HL-60/S4 treated with phorbol 12-myristate 13-acetate at 8.2 ng/mL for 4 days and 3 days (cell line): ENCODE measurements around the gene MVD.

Source experiments
- in situ Hi-C: fragments of 300-500 bp; cut with MboI; formaldehyde crosslinking; loops from 2 replicates; pipeline ENCODE4 v1.15.0; 2022; ENCODE audit warnings: low sequenced_read_pairs

Gene MVD

GRCh38 chr16:88627531-88628411 lies 35.1 kb downstream of the MVD start:
- in situ Hi-C loops, result no loop called here

- in situ Hi-C loops, result no loop called here
These were observed 36.2 kb downstream of the MVD start for GRCh38 chr16:88626646-88627045.

- in situ Hi-C loops, result no loop called here
These were observed 37.8 kb downstream of the MVD start for GRCh38 chr16:88624977-88625576.

DNA sequence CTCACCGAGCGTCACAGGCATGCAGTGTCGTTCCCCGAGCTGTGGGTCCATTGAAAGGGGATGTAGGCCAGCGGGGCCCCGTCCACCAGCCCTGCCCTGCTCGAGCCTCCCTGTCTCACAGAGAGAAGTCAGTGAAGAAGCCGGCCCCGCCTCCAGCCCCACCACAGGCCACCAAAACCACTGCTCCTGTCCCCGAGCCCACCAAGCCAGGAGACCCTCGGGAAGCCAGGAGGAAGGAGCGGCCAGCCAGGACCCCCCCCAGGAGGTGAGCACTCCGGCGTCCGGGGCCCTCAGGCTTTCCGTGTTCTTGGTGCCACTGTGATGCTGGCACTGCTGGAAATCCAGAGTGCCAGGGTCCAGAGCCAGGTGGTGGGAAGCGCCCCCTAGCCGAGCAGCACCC lies 38.4 kb downstream of the MVD start:
- in situ Hi-C loops, result no loop called here

DNA sequence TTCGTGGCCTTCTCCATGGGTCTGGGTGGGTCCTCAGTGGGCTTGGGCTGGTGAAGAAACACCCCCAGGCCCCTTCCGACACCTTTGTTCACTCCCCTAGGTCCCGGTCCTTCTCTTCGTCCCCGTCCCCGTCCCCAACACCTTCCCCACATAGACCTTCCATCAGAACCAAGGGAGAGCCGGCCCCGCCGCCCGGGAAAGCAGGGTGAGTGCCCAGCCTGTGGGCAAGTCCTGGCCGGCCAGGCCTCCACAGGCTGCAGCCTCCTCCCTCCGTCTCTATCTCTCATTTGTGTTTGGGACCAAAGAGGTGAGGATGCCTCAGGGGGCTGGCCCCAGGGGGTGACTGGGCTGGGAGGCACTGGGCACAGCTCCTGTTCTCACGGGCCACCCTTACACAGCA lies 39.0 kb downstream of the MVD start:
- in situ Hi-C loops, result no loop called here

- in situ Hi-C loops, result no loop called here
These were observed 40.0 kb downstream of the MVD start for GRCh38 chr16:88622866-88623265.

GRCh38 chr16:88622125-88622524 lies 40.8 kb downstream of the MVD start:
- in situ Hi-C loops, result no loop called here

- in situ Hi-C loops, result no loop called here
These were observed 42.8 kb downstream of the MVD start for GRCh38 chr16:88619859-88620815.

- in situ Hi-C loops, result no loop called here
These were observed 43.8 kb downstream of the MVD start for GRCh38 chr16:88618956-88619667.

- in situ Hi-C loops, result no loop called here
These were observed 44.5 kb downstream of the MVD start for GRCh38 chr16:88618182-88618955.

DNA sequence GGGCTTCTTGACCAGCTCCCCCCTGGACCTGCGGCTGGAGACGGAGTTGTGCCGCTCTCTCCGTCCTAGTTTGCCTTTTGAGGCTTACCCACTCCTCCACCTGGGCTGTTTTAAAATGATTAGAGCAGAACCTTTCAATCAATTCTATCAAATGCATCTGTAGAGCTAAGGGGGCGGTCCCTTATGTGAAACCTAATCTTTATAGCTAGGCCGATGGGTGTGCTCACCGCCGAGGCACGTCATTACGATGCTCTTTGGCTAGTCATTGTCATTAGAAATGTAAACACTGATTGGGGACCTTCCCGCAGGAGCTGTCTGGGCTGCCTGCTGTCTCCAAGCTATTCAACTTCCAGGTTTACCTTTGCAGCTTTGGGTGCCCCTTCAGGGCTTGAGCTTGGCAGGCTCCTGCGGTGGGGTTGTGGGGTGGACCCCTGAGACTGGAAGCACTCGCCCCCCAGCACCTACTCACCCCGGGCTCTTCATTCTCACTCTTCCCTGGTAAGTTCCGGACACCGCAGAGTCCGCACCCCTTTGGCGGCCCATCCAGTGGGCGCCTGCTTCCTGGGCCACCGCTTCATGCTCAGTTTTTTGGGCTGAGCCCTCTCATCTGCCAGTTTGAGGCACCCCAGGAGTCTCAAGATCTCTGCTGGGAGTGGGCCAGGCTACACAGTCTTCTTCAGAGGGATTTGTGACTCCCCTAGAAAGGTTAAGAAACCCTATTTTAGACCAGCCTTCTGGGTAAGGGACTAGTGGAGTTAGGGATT lies 45.4 kb downstream of the MVD start:
- in situ Hi-C loops, result no loop called here

- in situ Hi-C loops, result no loop called here
These were observed 46.2 kb downstream of the MVD start for GRCh38 chr16:88616736-88617135.

GRCh38 chr16:88616320-88616719 lies 46.6 kb downstream of the MVD start:
- in situ Hi-C loops, result no loop called here

- in situ Hi-C loops, result no loop called here
These were observed 47.9 kb downstream of the MVD start for GRCh38 chr16:88614818-88615580.

GRCh38 chr16:88613911-88614817 lies 48.7 kb downstream of the MVD start:
- in situ Hi-C loops, result no loop called here

DNA sequence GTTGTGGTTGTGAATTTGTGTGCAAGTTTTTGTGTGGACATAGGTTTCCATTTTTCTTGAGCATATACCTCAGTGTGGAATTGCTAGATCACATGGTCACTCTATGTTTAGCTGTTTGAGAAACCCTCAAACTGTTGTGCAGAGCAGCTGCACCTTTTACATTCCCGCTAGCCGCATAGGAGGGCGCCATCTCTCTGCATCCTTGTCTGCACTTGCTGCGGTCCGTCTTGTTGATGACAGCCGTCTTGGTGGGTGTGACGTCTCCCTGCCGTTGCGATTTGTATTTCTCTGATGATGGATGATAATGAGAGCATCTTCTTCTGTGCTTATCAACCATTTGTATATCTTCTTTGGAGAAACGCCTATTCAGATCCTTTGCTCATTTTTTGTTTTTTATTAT lies 49.6 kb downstream of the MVD start:
- in situ Hi-C loops, result no loop called here
